ENCODE results near the gene SFN. TPM values are rescaled to one million over a fixed set of nuclear protein-coding genes. Genes with fewer than 3 reads are reported as not detected.
A peak's percentile ranks its signal among the peaks of the same experiment; 100 is the strongest.

The SFN gene
- total RNA-seq, 1 donor from 2014 or later = 14.5 TPM

DNA sequence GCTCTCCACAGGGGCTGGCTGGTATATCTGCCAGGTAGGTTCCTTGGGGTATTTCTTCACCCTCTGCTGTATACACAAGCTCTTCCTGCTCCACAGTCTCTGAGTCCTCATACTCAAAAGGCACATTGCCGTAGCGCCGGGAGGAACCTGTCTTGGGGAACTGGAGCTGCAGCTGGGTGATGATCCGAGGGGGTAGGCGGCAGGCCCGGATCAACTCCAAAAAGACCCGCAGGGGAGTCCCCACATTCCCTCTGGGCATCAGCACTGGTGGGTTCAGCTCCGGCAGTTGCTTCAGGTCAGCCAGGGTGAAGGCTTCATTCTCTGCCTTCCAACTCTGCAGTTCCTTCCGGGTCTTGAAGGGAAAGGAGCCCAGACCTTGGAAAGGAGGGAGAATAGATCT is 34.4 kb downstream of the SFN start:
- TF ChIP-seq EZH2 (IDR thresholded peaks at IDR 0.05; ENCODE audit: insufficient read depth, low read length) = no peak
- no peak for TF ChIP-seq CTCF (IDR thresholded peaks at IDR 0.05; ENCODE audit: insufficient read depth, low read depth, low read length)
- FAIRE-seq = no peak
- peaks cover 13% of the 10 kb centered on the region for H3K36me3 Mint-ChIP-seq (ENCODE audit: low read depth, unreplicated experiment)

GRCh38 chr1:26900001-26900814 is 37.3 kb downstream of the SFN start, which contains the start of gene GPATCH3:
Gene GPATCH3 (minus strand): TSS chr1:26900467. CDS start chr1:26900442, 25 bp downstream.
- Histone ChIP-seq H3K4me3 (ENCODE audit: insufficient read depth, low read depth, low read length) (peak within 1 kb of the TSS; percentile 79), H3K36me3 (ENCODE audit: insufficient read depth, low read length) (peaks cover 4% of the 10 kb centered on the region), H3K4me1 (ENCODE audit: insufficient read depth, low read length) (peaks cover 12% of the 10 kb centered on the region), H3K79me2 (ENCODE audit: insufficient read depth, low read length) (peaks cover 33% of the 10 kb centered on the region), H4K20me1 (ENCODE audit: insufficient read depth, low read length) (no peaks in the 10 kb centered on the region), H2AFZ (ENCODE audit: low read depth, low read length) (peak within 1 kb of the TSS; percentile 78), H3K27ac (ENCODE audit: low read depth, low read length) (peak within 1 kb of the TSS; percentile 88), H3K27me3 (ENCODE audit: insufficient read depth, low read length) (no peaks in the 10 kb centered on the region), H3K4me2 (ENCODE audit: low read length) (peak within 1 kb of the TSS; percentile 92), H3K9me3 (ENCODE audit: insufficient read depth, low read depth, low read length) (no peaks in the 10 kb centered on the region), H3K9ac (ENCODE audit: low read length) (peak within 1 kb of the TSS; percentile 93)
- Mint-ChIP-seq H3K36me3 (ENCODE audit: low read depth, unreplicated experiment) (no peaks in the 10 kb centered on the region), H3K9me3 (ENCODE audit: unreplicated experiment) (no peaks in the 10 kb centered on the region), H3K27me3 (ENCODE audit: low read depth, unreplicated experiment) (no peaks in the 10 kb centered on the region), H3K4me3 (ENCODE audit: unreplicated experiment) (peak within 1 kb of the TSS; percentile 95), H3K4me1 (ENCODE audit: low read depth, unreplicated experiment) (peaks cover 4% of the 10 kb centered on the region), H3K27ac (ENCODE audit: unreplicated experiment) (peak within 1 kb of the TSS; percentile 83)
- FAIRE-seq (peak; percentile 82), DNase-seq (ENCODE audit: low read depth) (peak; percentile 78)
- TF ChIP-seq CTCF (IDR thresholded peaks at IDR 0.05; ENCODE audit: insufficient read depth, low read depth, low read length) (no peak), EZH2 (IDR thresholded peaks at IDR 0.05; ENCODE audit: insufficient read depth, low read length) (no peak)

More for the DNA sequence above, 34.4 kb downstream of the SFN start:
- Mint-ChIP-seq H3K27ac (ENCODE audit: unreplicated experiment) (no peak overlapping the region), H3K27me3 (ENCODE audit: low read depth, unreplicated experiment) (no peaks in the 10 kb centered on the region), H3K4me1 (ENCODE audit: low read depth, unreplicated experiment) (peaks cover 4% of the 10 kb centered on the region), H3K9me3 (ENCODE audit: unreplicated experiment) (no peaks in the 10 kb centered on the region), H3K4me3 (ENCODE audit: unreplicated experiment) (no peak overlapping the region)
- Histone ChIP-seq H3K79me2 (ENCODE audit: insufficient read depth, low read length) (peaks cover 44% of the 10 kb centered on the region), H4K20me1 (ENCODE audit: insufficient read depth, low read length) (peaks cover 5% of the 10 kb centered on the region), H3K4me3 (ENCODE audit: insufficient read depth, low read depth, low read length) (no peak overlapping the region), H3K27me3 (ENCODE audit: insufficient read depth, low read length) (no peaks in the 10 kb centered on the region), H3K4me2 (ENCODE audit: low read length) (no peak overlapping the region), H3K9ac (ENCODE audit: low read length) (no peak overlapping the region), H3K36me3 (ENCODE audit: insufficient read depth, low read length) (peaks cover 21% of the 10 kb centered on the region), H3K4me1 (ENCODE audit: insufficient read depth, low read length) (peaks cover 12% of the 10 kb centered on the region), H3K27ac (ENCODE audit: low read depth, low read length) (no peak overlapping the region), H2AFZ (ENCODE audit: low read depth, low read length) (no peak overlapping the region), H3K9me3 (ENCODE audit: insufficient read depth, low read depth, low read length) (no peaks in the 10 kb centered on the region)
- no peak for DNase-seq (ENCODE audit: low read depth)
